Common myeloid progenitor, CD34-positive (primary cell): Measurements from ENCODE around the gene CAPN15.
A peak's percentile ranks its signal among the peaks of the same experiment; 100 is the strongest.

Source experiments
- CTCF ChIA-PET: fragments of 350-600 bp; sonication (Branson Sonifier 250); formaldehyde crosslinking; loops from one replicate; lab custom pipeline; 2021; ENCODE audit warnings: antibody characterized with exemption; lab: Charles Lee
- POLR2A ChIA-PET: fragments of 350-600 bp; sonication (Branson Sonifier 250); formaldehyde crosslinking; loops from one replicate; lab custom pipeline; 2021; ENCODE audit warnings: antibody characterized with exemption; lab: Charles Lee
- DNase-seq, 3 donors: peaks; one replicate each; pipeline versions ENCODE4 v3.0.0 to v3.0.0-alpha.2; 2013
- H3K27ac ChIP-seq, 2 experiments: 1 replicate in 1 of 2; 2 replicates in 1 of 2; pipeline ENCODE4 v1.7.0; 2013; ENCODE audit warnings: inconsistent platforms in 2 of 2, low read length in 2 of 2, mild to moderate bottlenecking in 2 of 2, low read depth in 1 of 2, moderate library complexity in 1 of 2; ENCODE audit not compliant: severe bottlenecking in 2 of 2, insufficient read depth in 1 of 2, poor library complexity in 1 of 2
- H3K27me3 ChIP-seq, 5 experiments: replicated peaks in 2 of 5; 1 replicate in 3 of 5; 2 replicates in 2 of 5; pipeline versions ENCODE4 v1.6.1 to v1.7.0; 2013; ENCODE audit warnings: low read length in 4 of 5, mild to moderate bottlenecking in 2 of 5, moderate library complexity in 2 of 5, inconsistent platforms in 1 of 5; ENCODE audit not compliant: insufficient read depth in 5 of 5, control insufficient read depth in 4 of 5
- H3K36me3 ChIP-seq, 4 experiments: 1 replicate in 2 of 4; 2 replicates in 2 of 4; pipeline versions ENCODE4 v1.6.1 to v1.7.0; 2013; ENCODE audit warnings: low read length in 3 of 4, control low read depth in 1 of 4, mild to moderate bottlenecking in 1 of 4; ENCODE audit not compliant: control insufficient read depth in 4 of 4, insufficient read depth in 4 of 4
- H3K4me1 ChIP-seq, 4 experiments: 1 replicate in 3 of 4; 2 replicates in 1 of 4; pipeline versions ENCODE4 v1.6.1 to v1.7.1; 2013; ENCODE audit warnings: low read length in 3 of 4, mild to moderate bottlenecking in 3 of 4, control low read depth in 1 of 4, inconsistent platforms in 1 of 4, moderate library complexity in 1 of 4; ENCODE audit not compliant: control insufficient read depth in 4 of 4, insufficient read depth in 4 of 4; ENCODE audit errors: control extremely low read depth in 1 of 4
- H3K4me3 ChIP-seq, 7 experiments: 1 replicate in 4 of 7; 2 replicates in 3 of 7; pipeline versions ENCODE4 v1.5.1 to v1.7.0; 2013; ENCODE audit warnings: mild to moderate bottlenecking in 7 of 7, low read length in 6 of 7, moderate library complexity in 6 of 7, inconsistent platforms in 2 of 7, low read depth in 2 of 7, control low read depth in 1 of 7; ENCODE audit not compliant: insufficient read depth in 4 of 7, control insufficient read depth in 1 of 7; ENCODE audit errors: extremely low read depth in 1 of 7
- H3K9me3 ChIP-seq, 5 experiments: 1 replicate in 4 of 5; 2 replicates in 1 of 5; pipeline versions ENCODE4 v1.6.1 to v1.7.1; 2013; ENCODE audit warnings: low read length in 4 of 5, mild to moderate bottlenecking in 2 of 5, inconsistent platforms in 1 of 5, low read depth in 1 of 5, moderate library complexity in 1 of 5; ENCODE audit not compliant: control insufficient read depth in 4 of 5, insufficient read depth in 2 of 5; ENCODE audit errors: control extremely low read depth in 1 of 5
- WGBS: methylation state at CpG from one replicate; pipeline ENCODE4 v1.1.5; 2013; ENCODE audit not compliant: insufficient coverage; 5-methylcytosine and 5-hydroxymethylcytosine counted together

CAPN15 gene

GRCh38 chr16:521381-522210 lies 5.9 kb upstream of the CAPN15 start:
- H3K27me3 ChIP-seq = no peaks in the 10 kb centered on the region
- ChIA-PET POLR2A (no interaction called here), CTCF (interaction anchor here (1.4 kb wide), 1 partner anchor 23 kb away, joined by 4 read pairs; no protein-coding TSS in a partner anchor)
- H3K4me1 ChIP-seq = peaks cover 0 to 15% (median 12%) of the 10 kb centered on the region in 4 experiments
- 94% methylated on average over 27 of the region's 34 CpGs for WGBS
- no peak for DNase-seq
- H3K36me3 ChIP-seq = peaks cover 4 to 37% (median 17%) of the 10 kb centered on the region in 4 experiments
- no peaks in the 10 kb centered on the region for H3K9me3 ChIP-seq
- H3K4me3 ChIP-seq = no peak overlapping the region
- H3K27ac ChIP-seq = no peak overlapping the region

- H3K4me1 ChIP-seq = peaks cover 0 to 18% (median 16%) of the 10 kb centered on the region in 4 experiments
- ChIA-PET CTCF (no interaction called here), POLR2A (no interaction called here)
- no peak for DNase-seq
- H3K36me3 ChIP-seq = peaks cover 4 to 30% (median 15%) of the 10 kb centered on the region in 4 experiments
- 94% methylated on average over 21 of the region's 23 CpGs for WGBS
- H3K27me3 ChIP-seq = no peaks in the 10 kb centered on the region
- no peak overlapping the region for H3K27ac ChIP-seq
- no peaks in the 10 kb centered on the region for H3K9me3 ChIP-seq
- H3K4me3 ChIP-seq = no peak overlapping the region
These were observed 5.0 kb upstream of the CAPN15 start for GRCh38 chr16:522320-523096.

- 97% methylated on average over 21 of the region's 22 CpGs for WGBS
These were observed 4.3 kb upstream of the CAPN15 start for GRCh38 chr16:523097-523741.

GRCh38 chr16:524274-525040 lies 3.1 kb upstream of the CAPN15 start:
- Histone ChIP-seq H3K27me3 (no peaks in the 10 kb centered on the region), H3K27ac (no peak overlapping the region), H3K4me3 (no peak overlapping the region), H3K4me1 (peaks cover 0 to 32% (median 30%) of the 10 kb centered on the region in 4 experiments), H3K9me3 (no peaks in the 10 kb centered on the region), H3K36me3 (peaks cover 3 to 21% (median 11%) of the 10 kb centered on the region in 4 experiments)
- no peak for DNase-seq
- ChIA-PET POLR2A (no interaction called here), CTCF (no interaction called here)
- 90% methylated on average over 23 of the region's 24 CpGs for WGBS

More at GRCh38 chr16:523097-523741, 4.3 kb upstream of the CAPN15 start:
- H3K4me3 ChIP-seq = no peak overlapping the region
- H3K27ac ChIP-seq = no peak overlapping the region
- ChIA-PET POLR2A (no interaction called here), CTCF (no interaction called here)
- no peaks in the 10 kb centered on the region for H3K27me3 ChIP-seq
- peaks cover 0 to 20% (median 18%) of the 10 kb centered on the region in 4 experiments for H3K4me1 ChIP-seq
- no peaks in the 10 kb centered on the region for H3K9me3 ChIP-seq
- peaks cover 4 to 30% (median 15%) of the 10 kb centered on the region in 4 experiments for H3K36me3 ChIP-seq
- DNase-seq = no peak

- Histone ChIP-seq H3K4me1 (peaks cover 0 to 39% (median 33%) of the 10 kb centered on the region in 4 experiments), H3K4me3 (no peak overlapping the region), H3K9me3 (no peaks in the 10 kb centered on the region), H3K27me3 (no peaks in the 10 kb centered on the region), H3K27ac (no peak overlapping the region), H3K36me3 (peaks cover 4 to 19% (median 10%) of the 10 kb centered on the region in 4 experiments)
- ChIA-PET POLR2A (no interaction called here), CTCF (interaction anchor here (1.1 kb wide), 1 partner anchor 14 kb away, joined by 4 read pairs; no protein-coding TSS in a partner anchor)
- 98% methylated on average over 8 of the region's 8 CpGs for WGBS
- DNase-seq = no peak
These were observed 2.4 kb upstream of the CAPN15 start for GRCh38 chr16:525123-525519.

GRCh38 chr16:525520-526180 lies 1.9 kb upstream of the CAPN15 start:
- Histone ChIP-seq H3K9me3 (no peaks in the 10 kb centered on the region), H3K27me3 (no peaks in the 10 kb centered on the region), H3K4me3 (peak overlapping the region in 5 of 7 experiments; percentile 73 to 91 (median 83)), H3K27ac (peak overlapping the region in 1 of 2 experiments; percentile 89), H3K36me3 (peaks cover 1 to 19% (median 7%) of the 10 kb centered on the region in 4 experiments), H3K4me1 (peaks cover 0 to 40% (median 33%) of the 10 kb centered on the region in 4 experiments)
- WGBS = 88% methylated on average over 13 of the region's 13 CpGs
- DNase-seq = peak in 2 of 3 donors; percentile 36 to 48
- ChIA-PET CTCF (interaction anchor here (0.9 to 1.1 kb wide), 2 partner anchors 14 to 30 kb away, joined by 3 to 4 read pairs; no protein-coding TSS in a partner anchor), POLR2A (interaction anchor here (0.6 kb wide), 1 partner anchor 387 kb away, joined by 3 read pairs; the partner anchor contains the start of gene NPRL3)
